ENCODE results near the gene RGMB. TPM values are rescaled to one million over a fixed set of nuclear protein-coding genes. Genes with fewer than 3 reads are reported as not detected.
"Not testable (repeated sequence)": the region's sequence is repeated elsewhere in the genome, so short reads cannot be mapped to it uniquely, and the experiment has no call there.

RGMB gene
- total RNA-seq, 1 experiment from 2014 or later, result 16.4 TPM

DNA sequence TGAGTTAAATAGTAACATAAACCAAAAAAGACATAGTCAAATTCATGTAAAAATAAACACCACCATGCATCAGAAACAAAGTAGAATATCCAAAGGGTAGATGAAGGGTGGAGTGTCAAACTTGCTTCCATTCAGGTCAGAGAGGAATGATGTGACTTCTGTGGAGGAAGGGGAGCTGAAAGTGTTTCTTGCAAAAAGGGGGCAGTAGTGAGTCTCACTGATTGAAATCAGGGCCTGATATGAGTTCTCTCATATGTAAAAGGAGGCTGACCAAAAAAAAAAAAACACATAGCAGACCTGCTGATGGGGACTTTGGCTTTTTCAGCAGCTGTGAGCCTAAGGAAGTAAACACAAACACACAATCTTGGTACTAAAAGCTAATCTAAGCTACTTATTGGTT is 38.8 kb upstream of the RGMB start:
- Histone ChIP-seq H3K27ac (ENCODE audit: low read depth, low read length, poor library complexity, severe bottlenecking) (no peak overlapping the region), H3K27me3 (replicated peaks; ENCODE audit: insufficient read depth, low read depth, low read length, poor library complexity) (peaks cover under 1% of the 10 kb centered on the region), H3K36me3 (ENCODE audit: insufficient read depth, low read length, poor library complexity, severe bottlenecking) (no peaks in the 10 kb centered on the region), H3K4me1 (ENCODE audit: insufficient read depth, low read length, poor library complexity, severe bottlenecking) (no peaks in the 10 kb centered on the region), H3K4me3 (ENCODE audit: low read depth, low read length, poor library complexity, severe bottlenecking) (no peak overlapping the region), H3K9me3 (ENCODE audit: low read depth, low read length, poor library complexity, severe bottlenecking) (no peaks in the 10 kb centered on the region)
- peak; percentile 14 for DNase-seq (ENCODE audit: low spot score)
- intact Hi-C loops (cut with micrococcal nuclease; ENCODE audit: unreplicated experiment), result no loop called here
- CTCF ChIA-PET, result no interaction called here
- peak; percentile 37; the same call in 1 of the 2 replicates for TF ChIP-seq CTCF (conservative IDR thresholded peaks at IDR 0.05; ENCODE audit: low read depth, low read length)
- no peak for TF ChIP-seq EZH2 (IDR thresholded peaks at IDR 0.05; ENCODE audit: borderline replicate concordance, low read depth, low read length, poor library complexity, severe bottlenecking)
- BruUV-seq (replicated peaks), result no TSS peak
- POLR2A ChIA-PET (ENCODE audit: low non-redundant PET), result no interaction called here

DNA sequence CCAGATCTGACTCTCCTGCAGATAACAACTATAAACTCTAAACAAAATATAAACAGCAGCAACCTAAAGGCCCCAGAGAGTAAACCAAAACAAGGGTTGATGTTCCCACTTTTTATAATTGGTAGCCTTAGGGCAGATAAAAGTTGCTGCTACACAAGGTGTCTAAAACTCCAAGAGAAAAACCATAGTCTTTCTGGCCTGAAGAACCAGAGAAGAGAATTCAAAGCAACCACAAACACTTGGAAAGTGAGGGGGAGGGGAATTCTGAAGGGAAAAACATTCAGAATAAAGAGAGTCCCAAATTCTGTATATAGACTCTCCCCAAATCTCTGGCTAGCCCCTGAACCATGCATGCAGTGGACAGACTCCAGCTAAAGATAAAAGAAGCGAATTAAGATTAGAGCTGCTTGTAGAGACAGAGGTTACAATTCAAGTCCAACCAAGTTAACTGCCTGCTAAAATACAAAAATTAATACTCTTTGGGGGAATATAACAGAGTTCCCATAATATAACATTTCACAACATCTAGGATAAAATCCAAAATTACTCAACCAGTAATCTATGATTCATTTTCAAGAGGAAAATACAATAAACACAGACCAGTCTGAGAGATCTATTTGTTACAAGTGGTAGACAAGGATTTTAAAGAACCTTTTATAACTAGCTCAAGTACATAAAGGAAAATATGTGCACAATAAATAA is 37.5 kb upstream of the RGMB start:
- Histone ChIP-seq H3K4me1 (ENCODE audit: insufficient read depth, low read length, poor library complexity, severe bottlenecking) (no peaks in the 10 kb centered on the region), H3K36me3 (ENCODE audit: insufficient read depth, low read length, poor library complexity, severe bottlenecking) (no peaks in the 10 kb centered on the region), H3K9me3 (ENCODE audit: low read depth, low read length, poor library complexity, severe bottlenecking) (no peaks in the 10 kb centered on the region), H3K4me3 (ENCODE audit: low read depth, low read length, poor library complexity, severe bottlenecking) (no peak overlapping the region), H3K27me3 (replicated peaks; ENCODE audit: insufficient read depth, low read depth, low read length, poor library complexity) (peaks cover 13% of the 10 kb centered on the region), H3K27ac (ENCODE audit: low read depth, low read length, poor library complexity, severe bottlenecking) (no peak overlapping the region)
- intact Hi-C loops (cut with micrococcal nuclease; ENCODE audit: unreplicated experiment), result no loop called here
- BruUV-seq (replicated peaks), result no TSS peak
- TF ChIP-seq EZH2 (IDR thresholded peaks at IDR 0.05; ENCODE audit: borderline replicate concordance, low read depth, low read length, poor library complexity, severe bottlenecking) (no peak), CTCF (conservative IDR thresholded peaks at IDR 0.05; ENCODE audit: low read depth, low read length) (no peak)
- POLR2A ChIA-PET (ENCODE audit: low non-redundant PET), result no interaction called here
- no peak for DNase-seq (ENCODE audit: low spot score)
- CTCF ChIA-PET, result no interaction called here

GRCh38 chr5:98736753-98737152 is 36.7 kb upstream of the RGMB start:
- intact Hi-C loops (cut with micrococcal nuclease; ENCODE audit: unreplicated experiment), result no loop called here
- H3K4me3 ChIP-seq (ENCODE audit: low read depth, low read length, poor library complexity, severe bottlenecking), result no peak overlapping the region
- no peaks in the 10 kb centered on the region for H3K36me3 ChIP-seq (ENCODE audit: insufficient read depth, low read length, poor library complexity, severe bottlenecking)

GRCh38 chr5:98737441-98737840 is 36.0 kb upstream of the RGMB start:
- CTCF ChIA-PET; BruUV-seq (replicated peaks); H3K4me1 ChIP-seq (ENCODE audit: insufficient read depth, low read length, poor library complexity, severe bottlenecking); H3K4me3 ChIP-seq (ENCODE audit: low read depth, low read length, poor library complexity, severe bottlenecking); POLR2A ChIA-PET (ENCODE audit: low non-redundant PET); H3K36me3 ChIP-seq (ENCODE audit: insufficient read depth, low read length, poor library complexity, severe bottlenecking); H3K9me3 ChIP-seq (ENCODE audit: low read depth, low read length, poor library complexity, severe bottlenecking); intact Hi-C loops (cut with micrococcal nuclease; ENCODE audit: unreplicated experiment); DNase-seq (ENCODE audit: low spot score); H3K27ac ChIP-seq (ENCODE audit: low read depth, low read length, poor library complexity, severe bottlenecking): not testable (repeated sequence)
- H3K27me3 ChIP-seq (replicated peaks; ENCODE audit: insufficient read depth, low read depth, low read length, poor library complexity), result peaks cover 28% of the 10 kb centered on the region

More at GRCh38 chr5:98736753-98737152, 36.7 kb upstream of the RGMB start:
- ChIA-PET POLR2A (ENCODE audit: low non-redundant PET) (no interaction called here), CTCF (no interaction called here)
- Histone ChIP-seq H3K27me3 (replicated peaks; ENCODE audit: insufficient read depth, low read depth, low read length, poor library complexity) (peaks cover 21% of the 10 kb centered on the region), H3K27ac (ENCODE audit: low read depth, low read length, poor library complexity, severe bottlenecking) (no peak overlapping the region), H3K9me3 (ENCODE audit: low read depth, low read length, poor library complexity, severe bottlenecking) (no peaks in the 10 kb centered on the region), H3K4me1 (ENCODE audit: insufficient read depth, low read length, poor library complexity, severe bottlenecking) (no peaks in the 10 kb centered on the region)
- no peak for DNase-seq (ENCODE audit: low spot score)
- TF ChIP-seq CTCF (conservative IDR thresholded peaks at IDR 0.05; ENCODE audit: low read depth, low read length) (no peak), EZH2 (IDR thresholded peaks at IDR 0.05; ENCODE audit: borderline replicate concordance, low read depth, low read length, poor library complexity, severe bottlenecking) (no peak)
- no TSS peak for BruUV-seq (replicated peaks)

- BruUV-seq (replicated peaks); H3K4me1 ChIP-seq (ENCODE audit: insufficient read depth, low read length, poor library complexity, severe bottlenecking); H3K9me3 ChIP-seq (ENCODE audit: low read depth, low read length, poor library complexity, severe bottlenecking); POLR2A ChIA-PET (ENCODE audit: low non-redundant PET); H3K36me3 ChIP-seq (ENCODE audit: insufficient read depth, low read length, poor library complexity, severe bottlenecking); H3K4me3 ChIP-seq (ENCODE audit: low read depth, low read length, poor library complexity, severe bottlenecking); DNase-seq (ENCODE audit: low spot score); H3K27ac ChIP-seq (ENCODE audit: low read depth, low read length, poor library complexity, severe bottlenecking); intact Hi-C loops (cut with micrococcal nuclease; ENCODE audit: unreplicated experiment); CTCF ChIA-PET: not testable (repeated sequence)
- peaks cover 39% of the 10 kb centered on the region for H3K27me3 ChIP-seq (replicated peaks; ENCODE audit: insufficient read depth, low read depth, low read length, poor library complexity)
Measured at GRCh38 chr5:98738481-98739149, 34.8 kb upstream of the RGMB start.

Data from A673 (cell line).